ENCODE data around the gene UGT2B15. TPM values are rescaled to one million over a fixed set of nuclear protein-coding genes. Genes with fewer than 3 reads are reported as not detected.
"Not testable (repeated sequence)": the region's sequence is repeated elsewhere in the genome, so short reads cannot be mapped to it uniquely, and the experiment has no call there.

Gene UGT2B15
- total RNA-seq, 1 donor from 2014 or later = not detected

DNA sequence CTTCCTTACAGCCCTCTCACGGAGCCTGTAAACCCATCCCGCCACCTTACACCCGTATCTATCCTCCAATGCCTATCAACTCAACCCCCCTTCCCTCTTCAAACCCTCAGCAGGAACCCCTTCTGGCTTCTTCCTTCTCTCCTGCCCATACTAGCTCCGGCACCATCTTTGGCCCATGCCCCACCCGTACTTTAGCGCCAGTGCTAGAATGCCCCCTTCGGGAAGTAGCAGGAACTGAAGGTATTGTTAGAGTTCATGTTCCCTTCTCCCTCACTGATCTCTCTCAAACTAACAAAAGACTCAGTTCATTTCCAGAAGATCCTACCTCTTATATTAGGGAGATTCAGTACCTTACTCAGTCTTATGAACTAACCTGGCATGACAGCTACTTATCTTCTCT is 2.7 kb upstream of the UGT2B15 start:
- Mint-ChIP-seq H3K4me3 (no peak overlapping the region), H3K27ac (no peak overlapping the region), H3K9me3 (no peaks in the 10 kb centered on the region), H3K27me3 (ENCODE audit: insufficient read depth) (no peaks in the 10 kb centered on the region), H3K36me3 (ENCODE audit: low read depth) (no peaks in the 10 kb centered on the region), H3K4me1 (ENCODE audit: low read depth) (no peaks in the 10 kb centered on the region)
- DNase-seq (ENCODE audit: low spot score) = no peak
- intact Hi-C loops (cut with micrococcal nuclease) = no loop called here

DNA sequence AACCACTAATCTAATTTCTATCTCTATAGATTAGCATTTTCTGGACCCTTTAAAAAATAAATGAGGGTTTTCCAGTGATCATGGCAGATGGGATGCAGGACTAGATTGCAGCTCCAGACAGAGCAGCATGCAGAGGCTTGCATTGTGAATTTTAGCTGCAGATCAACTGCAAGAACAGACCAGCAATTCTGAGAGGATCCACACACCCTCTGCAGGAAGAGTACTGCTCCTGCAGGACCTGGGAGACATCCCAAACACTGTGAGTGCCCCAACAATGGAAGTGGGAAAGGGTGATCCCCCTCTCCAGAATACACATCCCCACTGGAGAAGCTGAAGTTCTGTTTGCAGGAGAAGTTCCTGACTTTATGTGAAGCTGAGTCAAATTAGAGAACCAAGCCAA is 765 bp upstream of the UGT2B15 start:
- H3K27me3 Mint-ChIP-seq (ENCODE audit: insufficient read depth); intact Hi-C loops (cut with micrococcal nuclease); H3K27ac Mint-ChIP-seq; H3K9me3 Mint-ChIP-seq; H3K36me3 Mint-ChIP-seq (ENCODE audit: low read depth); H3K4me1 Mint-ChIP-seq (ENCODE audit: low read depth); DNase-seq (ENCODE audit: low spot score); H3K4me3 Mint-ChIP-seq: not testable (repeated sequence)

DNA sequence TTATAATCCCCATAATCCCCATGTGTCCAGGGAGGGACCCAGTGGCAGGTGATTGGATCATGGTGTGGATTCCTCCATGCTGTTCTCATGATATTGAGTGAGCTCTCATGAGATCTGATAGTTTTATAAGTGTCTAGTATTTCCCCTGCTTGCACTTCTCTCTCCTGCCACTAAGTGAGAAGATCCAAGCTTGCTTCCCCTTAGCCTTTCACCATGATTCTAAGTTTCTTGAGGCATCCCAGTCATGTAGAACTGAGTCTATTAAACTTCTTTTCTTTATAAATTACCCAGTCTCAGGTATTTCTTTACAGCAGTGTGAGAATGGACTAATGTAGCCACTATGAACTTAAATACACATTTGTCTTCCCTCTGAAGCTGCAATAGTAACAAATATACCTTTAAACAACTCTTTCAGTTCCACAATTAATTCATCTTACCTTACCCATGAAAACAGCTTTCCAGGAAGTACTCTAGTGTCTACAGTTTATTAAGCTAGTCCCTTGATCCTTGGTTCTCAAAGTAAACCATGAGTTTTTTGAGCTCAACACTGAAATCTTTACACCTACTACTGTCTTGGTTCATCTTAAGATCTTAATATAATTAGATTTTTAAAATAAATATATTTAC is 1.8 kb downstream of the UGT2B15 start:
- DNase-seq (ENCODE audit: low spot score); H3K4me1 Mint-ChIP-seq (ENCODE audit: low read depth); H3K4me3 Mint-ChIP-seq; intact Hi-C loops (cut with micrococcal nuclease); H3K27ac Mint-ChIP-seq; H3K9me3 Mint-ChIP-seq; H3K36me3 Mint-ChIP-seq (ENCODE audit: low read depth); H3K27me3 Mint-ChIP-seq (ENCODE audit: insufficient read depth): not testable (repeated sequence)

DNA sequence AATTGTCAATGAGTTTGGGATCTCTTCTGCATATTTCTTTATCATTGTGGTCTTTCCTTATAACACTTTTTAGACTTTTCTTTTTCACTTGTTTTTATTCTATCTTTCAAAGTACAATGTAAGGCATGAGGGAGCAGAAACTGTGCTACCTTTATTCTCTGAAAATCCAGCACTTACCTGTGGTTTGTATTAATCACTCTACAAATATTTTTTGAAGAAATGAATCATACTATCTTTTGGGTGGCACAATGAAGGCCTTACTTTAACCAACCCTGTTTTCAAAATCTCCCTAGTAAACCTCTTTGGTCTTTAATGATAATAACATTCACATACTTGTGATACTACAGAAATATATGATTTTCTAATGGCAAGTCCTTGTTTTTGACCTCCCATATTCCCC is 2.9 kb downstream of the UGT2B15 start:
- H3K4me1 Mint-ChIP-seq (ENCODE audit: low read depth); H3K9me3 Mint-ChIP-seq; H3K27ac Mint-ChIP-seq; H3K27me3 Mint-ChIP-seq (ENCODE audit: insufficient read depth); H3K4me3 Mint-ChIP-seq; H3K36me3 Mint-ChIP-seq (ENCODE audit: low read depth); intact Hi-C loops (cut with micrococcal nuclease); DNase-seq (ENCODE audit: low spot score): not testable (repeated sequence)

DNA sequence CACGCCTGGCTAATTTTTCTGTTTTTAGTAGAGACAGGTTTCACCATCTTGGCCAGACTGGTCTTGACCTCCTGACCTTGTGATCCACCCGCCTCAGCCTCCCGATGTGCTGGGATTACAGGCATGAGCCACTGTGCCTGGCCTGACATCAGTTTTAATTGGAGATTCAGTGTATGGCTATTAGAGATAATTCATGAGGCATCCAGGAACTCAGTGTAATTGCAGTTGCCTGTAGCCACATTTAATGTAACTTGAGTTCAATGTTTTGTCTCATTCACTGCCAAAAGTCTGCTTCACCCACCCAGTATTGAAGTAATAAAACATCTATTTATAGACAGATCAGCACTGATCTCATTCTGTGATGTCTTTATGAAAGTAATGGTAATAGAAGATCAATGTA is 5.7 kb downstream of the UGT2B15 start:
- H3K36me3 Mint-ChIP-seq (ENCODE audit: low read depth); H3K27ac Mint-ChIP-seq; H3K9me3 Mint-ChIP-seq; intact Hi-C loops (cut with micrococcal nuclease); DNase-seq (ENCODE audit: low spot score); H3K4me1 Mint-ChIP-seq (ENCODE audit: low read depth); H3K4me3 Mint-ChIP-seq; H3K27me3 Mint-ChIP-seq (ENCODE audit: insufficient read depth): not testable (repeated sequence)

DNA sequence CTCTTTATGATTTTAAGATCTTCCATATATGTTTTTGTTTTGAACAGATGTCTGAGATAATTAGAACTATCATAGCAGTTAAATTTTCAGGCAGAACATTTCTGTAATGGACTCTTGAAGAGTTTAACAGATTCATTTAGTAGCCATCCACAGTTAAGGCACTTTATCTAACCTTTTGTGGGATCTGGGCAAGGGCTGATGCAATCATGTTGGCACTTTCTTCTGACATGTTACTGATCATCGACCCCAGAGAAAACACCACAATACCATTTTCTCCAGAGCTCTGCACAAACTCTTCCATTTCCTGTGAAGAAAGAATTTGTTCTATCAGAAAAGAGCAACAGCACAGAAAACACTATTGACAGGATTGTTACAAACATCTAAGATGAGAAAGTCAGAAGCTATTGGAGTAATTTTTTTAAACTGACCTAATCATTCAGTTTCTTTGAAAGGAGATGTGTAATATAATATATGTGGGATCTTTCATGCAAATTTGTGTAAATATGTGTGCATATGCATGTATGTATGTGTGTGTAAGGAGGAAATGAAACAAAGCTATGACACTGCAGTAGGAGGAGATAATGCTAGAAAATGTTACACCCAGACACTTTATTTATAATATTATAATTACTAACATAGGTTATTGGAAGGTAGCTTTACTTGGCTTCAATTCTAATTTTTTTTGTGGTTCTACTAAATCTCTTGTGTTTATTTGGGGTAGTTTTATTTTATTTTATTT is 7.4 kb downstream of the UGT2B15 start:
- H3K27me3 Mint-ChIP-seq (ENCODE audit: insufficient read depth); DNase-seq (ENCODE audit: low spot score); H3K9me3 Mint-ChIP-seq; H3K27ac Mint-ChIP-seq; H3K4me1 Mint-ChIP-seq (ENCODE audit: low read depth); intact Hi-C loops (cut with micrococcal nuclease); H3K36me3 Mint-ChIP-seq (ENCODE audit: low read depth); H3K4me3 Mint-ChIP-seq: not testable (repeated sequence)

DNA sequence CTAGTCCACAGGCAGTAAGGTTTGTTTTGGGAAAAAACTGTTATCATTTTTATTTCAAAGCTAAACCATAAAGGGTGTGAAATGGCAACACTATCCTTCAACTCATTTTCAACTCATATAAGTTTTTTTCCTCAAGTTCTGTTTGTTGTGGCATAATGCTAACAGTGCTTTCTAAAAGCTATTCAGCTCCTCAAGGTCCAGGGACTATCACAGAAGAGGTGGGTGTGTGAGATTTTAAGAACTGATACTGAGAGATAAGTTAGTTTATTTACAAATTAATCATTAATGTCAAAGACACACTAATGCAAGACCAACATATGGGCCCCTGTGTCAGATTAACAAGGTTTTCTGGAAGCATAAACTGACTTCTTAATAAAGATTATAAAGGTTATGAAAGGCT is 11.8 kb downstream of the UGT2B15 start:
- H3K4me3 Mint-ChIP-seq = no peak overlapping the region
- no peak for DNase-seq (ENCODE audit: low spot score)
- no peaks in the 10 kb centered on the region for H3K9me3 Mint-ChIP-seq
- intact Hi-C loops (cut with micrococcal nuclease) = no loop called here
- no peak overlapping the region for H3K27ac Mint-ChIP-seq
- no peaks in the 10 kb centered on the region for H3K4me1 Mint-ChIP-seq (ENCODE audit: low read depth)
- H3K27me3 Mint-ChIP-seq (ENCODE audit: insufficient read depth) = no peaks in the 10 kb centered on the region
- H3K36me3 Mint-ChIP-seq (ENCODE audit: low read depth) = no peaks in the 10 kb centered on the region

DNA sequence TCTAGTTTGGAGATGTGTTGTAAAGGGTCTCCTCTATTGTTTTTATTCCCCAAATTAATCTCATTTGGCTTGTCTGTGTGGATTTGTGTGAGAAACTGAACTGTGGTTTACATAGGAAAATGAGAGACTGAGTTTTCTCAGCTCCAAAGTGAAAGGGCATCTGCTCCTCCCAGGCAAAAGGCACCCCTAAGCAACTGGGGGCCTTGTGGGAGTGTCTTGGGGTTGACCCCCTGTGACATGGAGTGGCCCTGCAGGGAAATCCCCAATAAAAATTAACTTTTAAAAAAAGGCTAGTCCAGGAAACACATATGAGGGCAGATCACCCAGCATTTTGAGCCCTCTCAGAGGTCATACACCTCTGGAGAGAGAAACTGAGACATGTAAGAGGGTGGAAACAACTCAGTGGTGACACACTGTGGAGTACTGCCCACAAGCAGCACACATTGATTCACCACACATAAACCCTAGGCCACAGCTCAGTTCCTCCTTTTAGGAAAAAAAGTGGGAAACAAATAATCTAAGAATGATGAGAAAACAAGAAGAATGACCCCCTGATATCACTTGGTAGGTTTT is 13.3 kb downstream of the UGT2B15 start:
- H3K27me3 Mint-ChIP-seq (ENCODE audit: insufficient read depth); intact Hi-C loops (cut with micrococcal nuclease); H3K4me1 Mint-ChIP-seq (ENCODE audit: low read depth); H3K27ac Mint-ChIP-seq; H3K36me3 Mint-ChIP-seq (ENCODE audit: low read depth); H3K9me3 Mint-ChIP-seq; H3K4me3 Mint-ChIP-seq; DNase-seq (ENCODE audit: low spot score): not testable (repeated sequence)

DNA sequence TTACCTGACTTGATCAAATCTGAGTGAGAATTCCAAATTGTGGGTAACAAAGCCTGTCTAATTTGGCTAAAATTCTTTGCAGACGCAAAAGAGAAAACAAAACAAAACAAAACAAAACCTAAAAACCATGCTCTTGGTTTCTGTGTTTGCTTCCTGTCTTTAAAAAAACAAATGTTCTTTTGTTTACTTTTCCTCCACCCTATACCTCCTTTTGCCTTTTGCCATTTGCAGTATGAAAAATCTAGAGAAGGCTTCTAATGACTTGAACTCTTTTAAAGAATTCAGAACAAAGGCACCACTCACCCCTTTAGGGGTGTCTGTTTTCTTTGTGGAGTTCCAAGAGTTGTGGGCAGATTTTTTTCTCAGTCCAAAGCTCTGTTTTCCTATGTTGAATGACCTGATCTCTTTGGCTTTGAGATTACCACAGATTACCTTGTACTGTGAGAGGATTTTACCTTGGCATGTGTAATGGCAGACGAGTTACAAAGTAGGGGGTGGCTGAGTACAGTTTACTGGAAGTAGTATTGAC is 13.9 kb downstream of the UGT2B15 start:
- H3K9me3 Mint-ChIP-seq; H3K4me1 Mint-ChIP-seq (ENCODE audit: low read depth); H3K36me3 Mint-ChIP-seq (ENCODE audit: low read depth); H3K27ac Mint-ChIP-seq; DNase-seq (ENCODE audit: low spot score); H3K27me3 Mint-ChIP-seq (ENCODE audit: insufficient read depth); H3K4me3 Mint-ChIP-seq; intact Hi-C loops (cut with micrococcal nuclease): not testable (repeated sequence)

DNA sequence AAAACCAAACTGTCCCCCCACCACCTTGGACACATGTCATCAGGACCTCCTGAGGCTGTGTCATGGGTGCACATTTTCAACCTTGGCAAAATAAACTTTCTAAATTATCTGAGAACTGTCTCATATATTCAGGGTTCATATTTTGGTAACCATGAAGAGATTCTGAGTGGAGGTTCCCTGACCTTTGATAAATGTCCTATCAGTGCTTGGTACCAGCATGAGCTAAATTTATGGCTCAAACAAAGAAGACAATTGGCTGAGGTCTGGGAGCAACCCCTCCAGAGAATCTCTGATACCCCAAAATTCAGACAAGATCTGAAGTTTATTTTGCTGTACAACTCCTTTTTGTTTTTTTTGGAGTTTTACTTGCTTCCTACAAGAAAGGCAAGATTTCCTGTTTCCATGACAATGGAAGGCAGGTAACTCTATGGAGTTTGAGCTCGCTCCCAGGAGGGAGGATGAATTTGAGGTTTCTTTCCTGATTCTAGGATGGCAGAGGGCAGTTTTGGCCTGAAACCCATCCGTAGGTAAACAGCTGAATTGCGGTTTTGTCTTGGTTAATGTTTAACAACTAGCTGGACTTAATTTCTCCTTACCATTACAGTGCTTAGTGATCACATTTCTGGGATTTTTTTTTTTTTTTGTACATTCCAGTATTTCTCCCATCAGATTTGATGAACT is 14.5 kb downstream of the UGT2B15 start:
- DNase-seq (ENCODE audit: low spot score) = no peak
- Mint-ChIP-seq H3K36me3 (ENCODE audit: low read depth) (no peaks in the 10 kb centered on the region), H3K4me1 (ENCODE audit: low read depth) (no peaks in the 10 kb centered on the region), H3K27ac (no peak overlapping the region), H3K27me3 (ENCODE audit: insufficient read depth) (no peaks in the 10 kb centered on the region), H3K4me3 (no peak overlapping the region), H3K9me3 (no peaks in the 10 kb centered on the region)
- intact Hi-C loops (cut with micrococcal nuclease) = no loop called here

DNA sequence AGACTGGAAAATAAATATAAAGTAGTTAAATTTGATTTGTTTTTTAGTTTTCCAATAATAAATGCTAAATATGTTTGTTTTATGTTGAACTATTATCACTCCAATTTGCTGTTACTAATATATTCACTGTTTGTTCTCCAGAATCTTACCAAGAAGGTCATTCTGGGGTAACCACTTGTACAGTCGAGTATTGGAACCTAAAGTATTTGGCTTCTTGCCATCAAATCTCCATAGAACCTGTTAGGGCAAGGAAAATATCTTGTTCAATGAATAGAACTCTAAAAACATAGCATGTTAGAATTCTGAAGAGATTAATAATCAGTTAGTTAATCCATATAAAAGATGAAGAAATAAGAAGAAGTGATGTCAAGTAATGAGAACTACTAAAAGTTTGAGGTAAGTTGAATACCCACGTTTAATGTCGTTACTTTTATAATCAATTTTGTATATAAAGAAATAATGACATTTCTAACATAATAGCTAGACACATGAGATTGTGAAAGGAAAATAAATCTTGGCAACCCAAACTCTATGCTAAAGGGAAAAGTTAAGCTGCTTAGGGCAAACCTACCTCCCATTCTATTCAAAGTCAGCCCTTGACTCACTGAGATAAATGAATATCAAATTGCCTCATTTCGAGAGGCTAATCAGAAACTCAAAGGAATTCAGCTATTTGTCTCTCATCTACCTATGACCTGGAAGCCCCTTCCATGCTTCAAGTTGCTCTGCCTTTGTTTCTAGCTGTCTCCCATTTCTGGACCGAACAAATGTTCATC is 15.3 kb downstream of the UGT2B15 start:
- no peaks in the 10 kb centered on the region for H3K9me3 Mint-ChIP-seq
- no peaks in the 10 kb centered on the region for H3K27me3 Mint-ChIP-seq (ENCODE audit: insufficient read depth)
- intact Hi-C loops (cut with micrococcal nuclease) = no loop called here
- no peaks in the 10 kb centered on the region for H3K36me3 Mint-ChIP-seq (ENCODE audit: low read depth)
- no peak for DNase-seq (ENCODE audit: low spot score)
- H3K4me3 Mint-ChIP-seq = no peak overlapping the region
- H3K4me1 Mint-ChIP-seq (ENCODE audit: low read depth) = no peaks in the 10 kb centered on the region
- no peak overlapping the region for H3K27ac Mint-ChIP-seq

DNA sequence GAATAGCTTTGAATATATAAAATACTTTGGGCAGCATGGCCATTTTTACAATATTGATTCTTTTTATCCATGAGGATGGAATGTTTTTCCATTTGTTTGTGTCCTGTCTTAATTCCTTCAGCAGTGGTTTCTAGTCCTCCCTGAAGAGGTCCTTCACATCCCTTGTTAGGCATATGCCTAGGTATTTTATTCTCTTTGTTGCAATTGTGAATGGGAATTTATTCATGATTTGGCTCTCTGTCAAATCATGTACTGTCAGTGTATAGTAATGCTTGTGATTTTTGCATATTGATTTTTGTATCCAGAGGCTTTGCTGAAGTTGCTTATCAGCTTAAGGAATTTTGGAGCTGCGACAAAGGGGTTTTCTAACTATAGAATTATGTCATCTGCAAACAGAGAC is 18.5 kb downstream of the UGT2B15 start:
- Mint-ChIP-seq H3K4me3 (no peak overlapping the region), H3K4me1 (ENCODE audit: low read depth) (no peaks in the 10 kb centered on the region), H3K27me3 (ENCODE audit: insufficient read depth) (no peaks in the 10 kb centered on the region), H3K36me3 (ENCODE audit: low read depth) (no peaks in the 10 kb centered on the region), H3K9me3 (no peaks in the 10 kb centered on the region), H3K27ac (no peak overlapping the region)
- intact Hi-C loops (cut with micrococcal nuclease) = no loop called here
- no peak for DNase-seq (ENCODE audit: low spot score)
